IMR-90 (cell line): ENCODE results near the gene RFPL2. TPM values are rescaled to one million over a fixed set of nuclear protein-coding genes. Genes with fewer than 3 reads are reported as not detected.
"Not testable (repeated sequence)": the region's sequence is repeated elsewhere in the genome, so short reads cannot be mapped to it uniquely, and the experiment has no call there.

Experiments
- ATAC-seq: fragments of 200-7000 bp; cut with Tn5 transposase; 2 replicates; pipeline ENCODE4 v1.9.1; 2020; ENCODE audit warnings: low read depth, mild to moderate bottlenecking, moderate library complexity
- BruUV-seq: library from RNA; stranded (reverse); fragments of 400-500 nt; replicated peaks from 2 replicates; lab custom pipeline; 2021; lab: Mats Ljungman, UMichigan
- CTCF ChIA-PET: fragments of 300-600 bp; formaldehyde crosslinking; extraction: SDS; loops from one replicate; lab custom pipeline; 2021; ENCODE audit warnings: antibody characterized with exemption; lab: Yijun Ruan, JAX
- POLR2A ChIA-PET: fragments of 300-600 bp; sonication (Branson Sonifier 250); formaldehyde crosslinking; loops from one replicate; lab custom pipeline; 2022; ENCODE audit warnings: antibody characterized with exemption; ENCODE audit not compliant: unreplicated experiment; lab: Charles Lee
- DNase-seq: peaks from one replicate; pipeline ENCODE4 v3.0.0; 2013
- H2AFZ ChIP-seq: replicated peaks from 2 replicates; pipeline ENCODE3; 2013; ENCODE audit warnings: low read length, mild to moderate bottlenecking; ENCODE audit not compliant: poor library complexity
- H2AK5ac ChIP-seq: 2 replicates; pipeline ENCODE4 v1.6.1; 2013; ENCODE audit warnings: low read depth, low read length, inconsistent platforms
- H2AK9ac ChIP-seq: replicated peaks from 2 replicates; pipeline ENCODE3; 2013; ENCODE audit warnings: mild to moderate bottlenecking, low read depth, low read length, moderate library complexity; ENCODE audit not compliant: poor library complexity
- H2BK120ac ChIP-seq: 2 replicates; pipeline ENCODE4 v1.6.1; 2013; ENCODE audit warnings: low read depth, low read length, inconsistent platforms
- H2BK15ac ChIP-seq: 3 replicates; pipeline ENCODE4 v1.6.1; 2013; ENCODE audit warnings: low read depth, low read length, inconsistent platforms
- H2BK20ac ChIP-seq: 2 replicates; pipeline ENCODE4 v1.6.1; 2013; ENCODE audit warnings: low read depth, mild to moderate bottlenecking, inconsistent platforms, low read length, moderate library complexity
- H2BK5ac ChIP-seq: 2 replicates; pipeline ENCODE4 v1.6.1; 2013; ENCODE audit warnings: mild to moderate bottlenecking, low read depth, low read length, inconsistent platforms; ENCODE audit not compliant: poor library complexity, severe bottlenecking
- H3K14ac ChIP-seq: replicated peaks from 2 replicates; pipeline ENCODE4 v1.6.1; 2013; ENCODE audit warnings: low read depth, low read length, inconsistent platforms
- H3K18ac ChIP-seq: 2 replicates; pipeline ENCODE4 v1.6.1; 2013; ENCODE audit warnings: low read depth, low read length, control low read depth
- H3K23ac ChIP-seq: 2 replicates; pipeline ENCODE4 v1.6.1; 2013; ENCODE audit warnings: low read depth, low read length, inconsistent platforms
- H3K27ac ChIP-seq: 2 replicates; pipeline ENCODE4 v1.5.1; 2013; ENCODE audit warnings: mild to moderate bottlenecking, control low read depth, low read length; ENCODE audit not compliant: insufficient read depth
- H3K27me3 ChIP-seq: 2 replicates; pipeline ENCODE4 v1.6.1; 2013; ENCODE audit warnings: low read length; ENCODE audit not compliant: control insufficient read depth, insufficient read depth
- H3K36me3 ChIP-seq: 2 replicates; pipeline ENCODE4 v1.6.1; 2013; ENCODE audit warnings: low read length, mixed read lengths; ENCODE audit not compliant: control insufficient read depth, insufficient read depth
- H3K4ac ChIP-seq: 2 replicates; pipeline ENCODE4 v1.6.1; 2013; ENCODE audit warnings: low read depth, low read length, inconsistent platforms
- H3K4me1 ChIP-seq: 2 replicates; pipeline ENCODE4 v1.6.1; 2013; ENCODE audit warnings: low read length, mixed read lengths; ENCODE audit not compliant: control insufficient read depth, insufficient read depth
- H3K4me2 ChIP-seq: 2 replicates; pipeline ENCODE4 v1.6.1; 2013; ENCODE audit warnings: low read depth, mild to moderate bottlenecking, control low read depth, low read length, moderate library complexity
- H3K4me3 ChIP-seq: 2 replicates; pipeline ENCODE4 v1.5.1; 2013; ENCODE audit warnings: low read depth, mild to moderate bottlenecking, control low read depth, low read length, moderate library complexity; ENCODE audit not compliant: insufficient read depth
- H3K56ac ChIP-seq: 2 replicates; pipeline ENCODE4 v1.6.1; 2013; ENCODE audit warnings: low read length, inconsistent platforms; ENCODE audit not compliant: insufficient read depth; ENCODE audit errors: extremely low read depth
- H3K79me1 ChIP-seq, 2 experiments: 2 replicates each; pipeline ENCODE4 v1.6.1; 2013; ENCODE audit warnings: low read length in 2 of 2, inconsistent platforms in 1 of 2, low read depth in 1 of 2
- H3K9ac ChIP-seq: 2 replicates; pipeline ENCODE4 v1.6.1; 2013; ENCODE audit warnings: low read depth, low read length, control low read depth
- H3K9me1 ChIP-seq: 2 replicates; pipeline ENCODE4 v1.6.1; 2013; ENCODE audit warnings: low read length, inconsistent platforms; ENCODE audit not compliant: insufficient read depth
- H3K9me3 ChIP-seq: 2 replicates; pipeline ENCODE4 v1.6.1; 2013; ENCODE audit warnings: low read length; ENCODE audit not compliant: control insufficient read depth, insufficient read depth
- H4K20me1 ChIP-seq: 2 replicates; pipeline ENCODE4 v1.6.1; 2013; ENCODE audit warnings: low read length, inconsistent platforms; ENCODE audit not compliant: insufficient read depth
- H4K5ac ChIP-seq: 2 replicates; pipeline ENCODE4 v1.6.1; 2013; ENCODE audit warnings: mild to moderate bottlenecking, low read depth, low read length, control low read depth
- H4K8ac ChIP-seq, 2 experiments: 2 replicates each; pipeline ENCODE4 v1.6.1; 2013; ENCODE audit warnings: low read depth in 2 of 2, low read length in 2 of 2, control low read depth in 1 of 2, inconsistent platforms in 1 of 2
- H4K91ac ChIP-seq: 2 replicates; pipeline ENCODE4 v1.6.1; 2013; ENCODE audit warnings: low read depth, low read length, inconsistent platforms; ENCODE audit not compliant: insufficient read depth
- WGBS, 2 experiments: methylation state at CpG; one replicate each; pipeline versions ENCODE4 v1.1.5 to v1.1.7; 2013; ENCODE audit warnings: missing lambda C conversion rate in 2 of 2; ENCODE audit not compliant: insufficient read length in 1 of 2; ENCODE audit errors: extremely low coverage in 2 of 2; 5-methylcytosine and 5-hydroxymethylcytosine counted together
- dilution Hi-C: fragments of 300-500 bp; cut with HindIII; formaldehyde crosslinking; loops from one replicate; pipeline ENCODE4 v1.14.3; 2018; ENCODE audit warnings: low sequenced_read_pairs; ENCODE audit not compliant: unreplicated experiment
- in situ Hi-C: fragments of 300-500 bp; cut with MboI; formaldehyde crosslinking; loops from 3 replicates; pipeline ENCODE4 v1.14.3; 2019; ENCODE audit warnings: low sequenced_read_pairs, inconsistent platforms, mixed read lengths
- intact Hi-C: fragments of 100-400 bp; cut with micrococcal nuclease; formaldehyde crosslinking; loops from 2 replicates; pipeline ENCODE4 v1.10.0; 2022
- polyA plus RNA-seq, 3 experiments: library from polyadenylated mRNA; depleted of rRNA; stranded (reverse); fragments of >200 nt; gene quantifications; 2 replicates each; pipeline ENCODE4 v1.2.3, GENCODE V29; 2012; ENCODE audit warnings: low replicate concordance in 1 of 3
- total RNA-seq: library from RNA; depleted of rRNA; stranded (reverse); fragments of >200 nt; gene quantifications from 2 replicates; pipeline ENCODE4 v1.2.3, GENCODE V29; 2012

Gene RFPL2
- total and polyA plus RNA-seq, 2 of the 4 experiments (the other 2 are of a cell fraction) = not detected

- H3K79me1 ChIP-seq = not testable (repeated sequence)
- WGBS, 2 experiments = 37% methylated on average over 2 of the region's 9 CpGs; no CpG with 5 or more reads in 1 of the 2 experiments
Observed at GRCh38 chr22:32193346-32193745, 11.5 kb downstream of the RFPL2 start.

GRCh38 chr22:32191021-32191420, 13.9 kb downstream of the RFPL2 start:
- not testable (repeated sequence) for H4K8ac ChIP-seq

More at GRCh38 chr22:32193346-32193745, 11.5 kb downstream of the RFPL2 start:
- H2AK5ac ChIP-seq, H3K9me3 ChIP-seq, H2AFZ ChIP-seq, H3K36me3 ChIP-seq, H2BK5ac ChIP-seq, H4K5ac ChIP-seq, H3K23ac ChIP-seq, intact Hi-C loops, H3K18ac ChIP-seq, CTCF ChIA-PET, H3K9ac ChIP-seq, H3K4me1 ChIP-seq, H4K91ac ChIP-seq, H3K4me3 ChIP-seq, dilution Hi-C loops, in situ Hi-C loops, H3K4ac ChIP-seq, BruUV-seq, ATAC-seq, H3K9me1 ChIP-seq, H2BK120ac ChIP-seq, H3K14ac ChIP-seq, H3K27ac ChIP-seq, H2BK20ac ChIP-seq, POLR2A ChIA-PET, H2AK9ac ChIP-seq, H3K56ac ChIP-seq, H4K20me1 ChIP-seq, H2BK15ac ChIP-seq, H3K4me2 ChIP-seq, H3K27me3 ChIP-seq, DNase-seq, H4K8ac ChIP-seq: not testable (repeated sequence)

More at GRCh38 chr22:32191021-32191420, 13.9 kb downstream of the RFPL2 start:
- H3K4me1 ChIP-seq, H2BK5ac ChIP-seq, H4K91ac ChIP-seq, H3K9me1 ChIP-seq, H3K56ac ChIP-seq, H3K36me3 ChIP-seq, H3K23ac ChIP-seq, H2BK120ac ChIP-seq, CTCF ChIA-PET, H2AK9ac ChIP-seq, H3K4me2 ChIP-seq, H4K5ac ChIP-seq, H2BK20ac ChIP-seq, H4K20me1 ChIP-seq, H3K14ac ChIP-seq, intact Hi-C loops, DNase-seq, dilution Hi-C loops, H3K27me3 ChIP-seq, H3K9ac ChIP-seq, H3K9me3 ChIP-seq, H3K4ac ChIP-seq, H3K79me1 ChIP-seq, in situ Hi-C loops, ATAC-seq, H3K27ac ChIP-seq, H2AK5ac ChIP-seq, H2BK15ac ChIP-seq, H3K4me3 ChIP-seq, H3K18ac ChIP-seq, H2AFZ ChIP-seq, BruUV-seq, POLR2A ChIA-PET: not testable (repeated sequence)
- WGBS, 2 experiments = 80% methylated on average over 4 of the region's 15 CpGs; no CpG with 5 or more reads in 1 of the 2 experiments
